ENCODE results near the gene ODAD3. TPM values are rescaled to one million over a fixed set of nuclear protein-coding genes. Genes with fewer than 3 reads are reported as not detected.

The ODAD3 gene
- total RNA-seq (ENCODE audit: unreplicated experiment), result 2.6 TPM
- long read RNA-seq, partial matches to known transcripts, result 0 of 2 reads
- long read RNA-seq, other reads (novel, unspliced or antisense), result 1 of 2 reads

DNA sequence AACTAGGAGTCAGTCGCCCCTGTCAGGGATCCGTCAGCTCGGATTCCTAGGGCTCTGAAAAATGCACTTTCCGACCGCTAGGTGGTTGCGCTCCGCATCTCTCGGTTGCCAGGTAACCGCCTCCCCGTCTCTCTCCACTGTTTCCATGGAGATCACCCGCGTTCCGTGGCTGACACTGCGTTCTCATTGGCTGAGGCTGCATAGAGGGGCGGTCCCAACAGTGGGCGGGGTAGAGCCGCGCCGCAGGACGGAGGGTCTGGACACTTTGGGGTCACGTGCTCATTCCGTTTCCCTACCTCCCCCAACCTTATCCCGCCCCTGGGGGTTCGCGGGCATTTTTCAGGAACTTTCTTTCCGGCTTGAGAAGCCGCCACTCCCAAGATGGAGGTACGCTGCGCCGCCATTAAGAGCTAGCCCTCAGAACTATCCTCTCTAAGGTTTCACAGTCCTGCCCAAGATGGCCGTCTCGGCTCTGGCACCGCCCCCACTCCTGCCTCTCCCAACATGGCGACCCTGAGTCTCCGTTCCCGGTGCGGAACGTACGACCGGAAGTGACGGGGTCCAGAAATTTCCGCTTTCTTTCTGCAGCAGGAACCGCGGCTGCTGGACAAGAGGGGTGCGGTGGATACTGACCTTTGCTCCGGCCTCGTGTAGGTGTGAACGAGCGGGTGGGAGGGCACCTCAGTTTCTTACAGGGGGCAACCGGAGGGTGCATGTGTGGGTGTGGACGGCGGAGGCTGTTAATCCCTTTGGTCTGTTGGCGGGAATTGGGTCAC, at the start of gene ODAD3, which contains the start of gene PRKCSH:
ODAD3 (minus strand) TSS at position 65 of the 776 bp plus-strand sequence. CDS start 105 bp downstream, outside the sequence.
PRKCSH (plus strand) TSS at position 579 of the 776 bp plus-strand sequence. CDS start 483 bp downstream, outside the sequence.
- Mint-ChIP-seq H3K4me3 (ENCODE audit: unreplicated experiment) (peak within 1 kb of the TSS; percentile 100), H3K27ac (ENCODE audit: unreplicated experiment) (peak within 1 kb of the TSS; percentile 97), H3K27me3 (ENCODE audit: unreplicated experiment) (peaks cover 5% of the 10 kb centered on the region), H3K36me3 (ENCODE audit: unreplicated experiment) (no peaks in the 10 kb centered on the region), H3K4me1 (ENCODE audit: low read depth, unreplicated experiment) (peaks cover 3% of the 10 kb centered on the region), H3K9me3 (ENCODE audit: unreplicated experiment) (peaks cover 3% of the 10 kb centered on the region)
- DNase-seq, result peak; percentile 98
- TF ChIP-seq, protein P1, sequence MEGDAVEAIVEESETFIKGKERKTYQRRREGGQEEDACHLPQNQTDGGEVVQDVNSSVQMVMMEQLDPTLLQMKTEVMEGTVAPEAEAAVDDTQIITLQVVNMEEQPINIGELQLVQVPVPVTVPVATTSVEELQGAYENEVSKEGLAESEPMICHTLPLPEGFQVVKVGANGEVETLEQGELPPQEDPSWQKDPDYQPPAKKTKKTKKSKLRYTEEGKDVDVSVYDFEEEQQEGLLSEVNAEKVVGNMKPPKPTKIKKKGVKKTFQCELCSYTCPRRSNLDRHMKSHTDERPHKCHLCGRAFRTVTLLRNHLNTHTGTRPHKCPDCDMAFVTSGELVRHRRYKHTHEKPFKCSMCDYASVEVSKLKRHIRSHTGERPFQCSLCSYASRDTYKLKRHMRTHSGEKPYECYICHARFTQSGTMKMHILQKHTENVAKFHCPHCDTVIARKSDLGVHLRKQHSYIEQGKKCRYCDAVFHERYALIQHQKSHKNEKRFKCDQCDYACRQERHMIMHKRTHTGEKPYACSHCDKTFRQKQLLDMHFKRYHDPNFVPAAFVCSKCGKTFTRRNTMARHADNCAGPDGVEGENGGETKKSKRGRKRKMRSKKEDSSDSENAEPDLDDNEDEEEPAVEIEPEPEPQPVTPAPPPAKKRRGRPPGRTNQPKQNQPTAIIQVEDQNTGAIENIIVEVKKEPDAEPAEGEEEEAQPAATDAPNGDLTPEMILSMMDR (IDR thresholded peaks at IDR 0.05; ENCODE audit: partially characterized antibody, unreplicated experiment), result peak; percentile 99

DNA sequence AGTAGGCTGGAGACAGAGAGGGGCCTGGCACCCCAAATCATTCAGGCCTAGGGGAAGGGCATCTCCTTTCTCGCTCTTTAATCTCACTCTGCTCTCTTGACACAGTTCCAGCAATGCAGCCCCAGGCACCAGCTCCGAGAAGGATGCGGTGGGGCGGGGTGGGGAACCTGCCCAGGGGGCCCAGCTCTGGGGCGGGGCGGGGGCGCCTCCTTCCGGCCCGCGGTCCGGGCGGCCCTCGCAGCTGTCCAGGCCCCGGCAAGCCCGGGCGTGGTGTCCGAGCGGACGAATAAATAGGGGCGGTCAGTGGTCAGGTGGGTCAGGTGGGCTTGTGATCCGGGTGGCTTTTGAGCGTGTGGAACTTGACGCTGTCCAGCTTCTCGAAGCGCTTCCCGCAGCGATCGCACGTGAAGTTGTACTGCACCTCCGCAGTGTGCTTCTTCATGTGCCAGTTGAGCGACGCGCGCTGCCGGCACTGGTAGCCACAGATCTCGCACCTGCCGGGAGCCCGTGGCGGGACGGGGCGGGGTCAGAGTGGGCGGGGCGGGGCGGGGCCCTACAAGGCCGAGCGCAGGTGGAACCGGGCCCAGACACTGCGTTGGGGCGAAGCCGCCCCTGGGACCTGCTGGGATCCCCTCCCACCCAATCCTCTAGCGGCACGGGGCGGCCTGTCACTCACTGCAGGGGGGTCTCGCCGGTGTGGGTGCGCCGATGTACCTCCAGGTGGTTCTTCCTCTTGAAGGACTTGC, 48.6 kb upstream of the ODAD3 start:
- TF ChIP-seq, protein P1 (IDR thresholded peaks at IDR 0.05; ENCODE audit: partially characterized antibody, unreplicated experiment), result no peak
- no peak for DNase-seq
- H3K27me3 Mint-ChIP-seq (ENCODE audit: unreplicated experiment), result peaks cover 19% of the 10 kb centered on the region

DNA sequence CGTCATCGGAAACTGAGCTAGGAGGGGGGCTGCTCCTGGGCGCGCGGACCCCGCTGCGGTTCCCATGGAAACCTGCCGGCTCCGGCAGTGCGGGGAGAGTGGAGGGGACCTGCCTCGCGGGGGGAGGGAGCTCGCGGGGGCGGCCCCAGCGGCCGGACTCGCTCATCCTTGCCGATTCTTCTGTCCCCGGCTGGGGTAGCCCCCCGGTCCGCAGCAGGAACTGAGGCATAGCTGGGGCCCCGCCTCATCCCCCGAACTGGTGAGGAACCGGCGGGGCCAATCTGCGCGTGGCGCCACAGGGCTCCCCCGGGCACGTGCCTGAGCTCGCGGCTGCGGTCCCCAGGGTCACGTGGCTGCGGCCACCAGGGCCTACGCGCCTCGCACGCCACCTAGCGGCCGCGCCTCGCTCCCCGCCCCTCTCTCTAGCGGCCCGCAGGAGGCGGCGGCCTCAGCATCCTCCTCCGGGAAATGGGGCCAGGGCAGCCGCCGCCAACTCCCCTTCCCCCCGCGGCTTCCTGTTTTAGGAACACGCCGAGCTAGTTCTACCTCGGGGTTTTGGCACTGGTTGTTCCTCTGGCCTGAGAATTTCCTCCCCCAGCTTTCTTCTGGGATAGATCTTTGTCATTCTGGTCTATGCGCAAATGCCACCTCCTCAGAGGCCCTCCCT, 47.6 kb upstream of the ODAD3 start:
- peak; percentile 94 for DNase-seq
- peaks cover 25% of the 10 kb centered on the region for H3K27me3 Mint-ChIP-seq (ENCODE audit: unreplicated experiment)
- H3K9me3 Mint-ChIP-seq (ENCODE audit: unreplicated experiment), result peaks cover 19% of the 10 kb centered on the region
- H3K4me3 Mint-ChIP-seq (ENCODE audit: unreplicated experiment), result peak overlapping the region; percentile 82
- H3K36me3 Mint-ChIP-seq (ENCODE audit: unreplicated experiment), result peaks cover 10% of the 10 kb centered on the region
- TF ChIP-seq, protein P1 (IDR thresholded peaks at IDR 0.05; ENCODE audit: partially characterized antibody, unreplicated experiment), result peak; percentile 99
- H3K4me1 Mint-ChIP-seq (ENCODE audit: low read depth, unreplicated experiment), result peaks cover 9% of the 10 kb centered on the region
- no peak overlapping the region for H3K27ac Mint-ChIP-seq (ENCODE audit: unreplicated experiment)

More for the DNA sequence above, 48.6 kb upstream of the ODAD3 start:
- Mint-ChIP-seq H3K36me3 (ENCODE audit: unreplicated experiment) (peaks cover 7% of the 10 kb centered on the region), H3K4me3 (ENCODE audit: unreplicated experiment) (no peak overlapping the region), H3K27ac (ENCODE audit: unreplicated experiment) (no peak overlapping the region), H3K4me1 (ENCODE audit: low read depth, unreplicated experiment) (peaks cover 2% of the 10 kb centered on the region), H3K9me3 (ENCODE audit: unreplicated experiment) (peaks cover 16% of the 10 kb centered on the region)

DNA sequence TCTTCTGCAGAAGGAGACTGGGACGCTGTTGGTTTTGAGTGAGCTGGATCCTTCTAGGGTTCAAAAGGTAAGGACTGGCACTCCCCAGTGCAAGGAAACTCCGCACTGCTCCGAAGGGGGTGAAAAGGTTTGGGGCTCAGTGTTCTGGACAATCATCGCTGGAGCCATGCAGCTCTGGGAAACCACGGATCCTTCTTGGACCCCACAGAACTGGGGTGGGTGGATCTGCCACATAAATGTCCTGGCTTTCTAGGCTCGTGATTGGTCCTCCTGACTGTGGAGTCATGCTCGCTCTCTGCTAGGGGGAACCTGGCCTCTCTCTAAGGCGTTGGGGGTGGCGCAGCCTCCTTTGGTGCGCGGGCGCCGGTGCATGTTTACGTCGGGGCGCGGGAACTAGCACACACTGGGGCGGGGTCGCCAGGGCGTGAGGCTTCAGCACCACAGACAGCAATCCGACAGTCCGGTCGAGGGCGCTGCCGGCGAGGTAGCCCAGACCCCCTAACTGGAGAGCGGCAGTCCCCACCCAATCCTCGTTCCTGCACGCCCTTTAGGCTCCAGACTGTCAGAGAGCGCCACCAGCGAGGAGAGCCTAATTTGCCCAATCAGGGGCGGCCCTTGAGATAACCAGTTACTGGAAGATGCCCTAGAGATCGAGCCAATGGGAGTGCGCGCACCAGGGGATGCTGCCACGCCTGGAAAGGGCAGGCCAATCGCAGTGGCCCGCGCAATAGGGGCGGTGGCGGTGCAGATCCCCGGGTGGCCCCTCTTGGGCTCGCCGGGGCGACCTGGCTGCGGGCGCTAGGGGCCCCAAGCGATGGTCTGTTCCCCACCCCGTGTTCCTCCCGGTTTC, 46.8 kb upstream of the ODAD3 start:
- H3K27me3 Mint-ChIP-seq (ENCODE audit: unreplicated experiment), result peaks cover 27% of the 10 kb centered on the region

More for the DNA sequence above, 46.8 kb upstream of the ODAD3 start:
- DNase-seq, result peak; percentile 90
- TF ChIP-seq, protein P1 (IDR thresholded peaks at IDR 0.05; ENCODE audit: partially characterized antibody, unreplicated experiment), result no peak
- H3K36me3 Mint-ChIP-seq (ENCODE audit: unreplicated experiment), result peaks cover 10% of the 10 kb centered on the region
- H3K9me3 Mint-ChIP-seq (ENCODE audit: unreplicated experiment), result peaks cover 25% of the 10 kb centered on the region
- H3K27ac Mint-ChIP-seq (ENCODE audit: unreplicated experiment), result peak overlapping the region; percentile 78
- H3K4me3 Mint-ChIP-seq (ENCODE audit: unreplicated experiment), result peak overlapping the region; percentile 82
- H3K4me1 Mint-ChIP-seq (ENCODE audit: low read depth, unreplicated experiment), result peaks cover 14% of the 10 kb centered on the region

All from glutamatergic neuron (in vitro differentiated cells).